Measurements from ENCODE around the gene MMP24OS.

MMP24OS gene

DNA sequence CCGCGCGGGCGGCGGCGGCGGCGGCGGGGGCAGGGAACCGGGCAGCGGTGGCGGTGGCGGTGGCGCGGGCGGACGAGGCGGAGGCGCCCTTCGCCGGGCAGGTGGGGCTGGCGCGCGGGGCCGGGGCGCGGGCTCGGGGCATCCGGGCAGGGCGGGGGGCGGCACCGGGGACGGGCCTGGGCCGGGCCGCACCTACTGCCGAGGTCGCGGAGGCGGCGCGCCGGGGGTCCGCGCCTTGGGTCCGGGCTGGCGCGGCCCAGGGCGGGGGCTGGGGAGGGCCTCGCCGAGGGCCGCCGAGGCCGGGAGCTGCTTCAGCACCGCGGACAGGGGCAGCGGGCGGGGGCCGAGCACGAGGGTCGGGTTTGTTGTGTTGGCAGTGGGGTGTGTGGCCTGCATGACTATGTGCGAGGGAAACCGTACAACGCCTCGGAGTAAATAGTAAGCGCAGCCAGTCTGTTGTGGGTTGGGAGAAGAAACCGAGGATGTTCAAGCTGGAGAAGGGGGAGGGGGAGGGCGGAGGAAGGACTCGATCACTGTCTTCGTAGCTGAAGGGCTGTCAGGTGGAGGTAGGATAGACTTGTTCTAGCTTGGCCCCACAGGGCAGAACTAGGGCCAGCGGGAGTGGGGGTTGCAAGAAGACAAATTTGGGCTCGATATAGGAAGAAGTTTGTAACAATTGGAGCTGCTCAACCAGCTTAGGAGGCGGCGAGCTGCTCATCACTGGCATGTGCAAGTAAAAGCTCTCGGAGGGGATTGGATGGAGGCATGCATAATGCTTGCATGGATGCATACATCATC, 50.8 kb downstream of the MMP24OS start:
- TF ChIP-seq CTCF (IDR thresholded peaks at IDR 0.05; ENCODE audit: control insufficient read depth, extremely low read depth, insufficient read depth): no peak
- no peak for DNase-seq (ENCODE audit: low read depth)
- H3K4me3 ChIP-seq (ENCODE audit: low read depth, low read length): no peak overlapping the region
